Stimulated activated naive B cell treated with anti-CD40 and anti-IgM and Interleukin-4, amounts not matched to agents 10 μg/mL and 1 μg/mL and 100 μg/mL, for 72 hours (primary cell): ENCODE results near the gene AK8.

ENCODE experiments used
- ATAC-seq, 2 donors: fragments of 150-1000 bp; cut with Tn5 transposase; replicated peaks; 2 replicates each; pipeline ENCODE4 v1.10.0; 2021; ENCODE audit warnings: moderate library complexity in 1 of 2
- DNase-seq: peaks from one replicate; pipeline ENCODE4 v3.0.0; 2021
- H3K27ac Mint-ChIP-seq: one replicate; pipeline ENCODE4 v1.8.0; 2022; ENCODE audit warnings: mild to moderate bottlenecking, mixed read lengths
- H3K27me3 Mint-ChIP-seq, 2 donors: one replicate each; pipeline ENCODE4 v1.8.0; 2022; ENCODE audit warnings: mixed read lengths in 2 of 2
- H3K36me3 Mint-ChIP-seq, 2 donors: one replicate each; pipeline ENCODE4 v1.8.0; 2022; ENCODE audit warnings: mixed read lengths in 2 of 2, mild to moderate bottlenecking in 1 of 2
- H3K4me1 Mint-ChIP-seq, 2 donors: one replicate each; pipeline ENCODE4 v1.8.0; 2022; ENCODE audit warnings: mixed read lengths in 2 of 2, mild to moderate bottlenecking in 1 of 2
- H3K4me3 Mint-ChIP-seq, 2 donors: one replicate each; pipeline ENCODE4 v1.8.0; 2022; ENCODE audit warnings: mild to moderate bottlenecking in 2 of 2, mixed read lengths in 2 of 2, moderate library complexity in 1 of 2
- H3K9me3 Mint-ChIP-seq, 2 donors: one replicate each; pipeline ENCODE4 v1.8.0; 2022; ENCODE audit warnings: mixed read lengths in 2 of 2, mild to moderate bottlenecking in 1 of 2

Gene AK8

DNA sequence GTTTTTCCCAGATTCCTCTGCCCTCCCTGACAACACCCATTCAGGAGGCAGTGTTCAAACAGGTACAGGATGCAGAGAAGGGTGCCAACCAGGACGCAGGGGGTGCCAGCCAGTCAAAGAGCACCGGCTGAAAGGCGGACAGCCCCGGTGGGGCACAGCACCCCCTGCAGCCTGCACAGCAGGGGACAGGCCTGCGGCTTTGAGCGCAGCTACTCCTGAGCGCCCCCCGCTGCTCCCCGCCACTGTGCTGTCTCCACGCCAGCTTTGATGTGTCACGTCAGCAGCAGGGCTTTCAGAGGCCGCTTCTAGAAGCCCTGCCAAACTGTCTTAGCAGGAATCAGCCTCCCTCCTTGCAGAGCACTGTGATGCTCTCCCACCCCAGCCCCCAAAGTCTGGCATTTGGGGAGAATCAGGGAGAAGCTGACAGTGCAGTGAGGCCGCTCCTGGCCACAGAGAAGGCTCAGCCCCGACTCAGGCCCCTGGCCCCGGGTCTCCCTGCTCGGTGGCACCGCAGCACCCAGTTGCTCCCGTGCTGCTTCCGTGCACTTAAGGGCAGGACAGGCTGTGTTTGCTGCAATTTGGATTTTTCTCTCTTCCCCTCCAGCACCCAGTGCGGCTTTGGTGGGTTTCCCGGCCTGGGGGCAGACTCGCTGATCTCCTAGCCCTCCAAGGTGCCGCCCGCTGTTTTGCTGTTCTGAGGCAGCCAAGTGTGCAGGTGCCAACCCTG lies 20.3 kb downstream of the AK8 start:
- no peak overlapping the region for H3K4me3 Mint-ChIP-seq
- H3K27ac Mint-ChIP-seq, result peak overlapping the region; percentile 6
- ATAC-seq (no peak), DNase-seq (no peak)
- H3K4me1 Mint-ChIP-seq, result peaks cover 10 to 14% of the 10 kb centered on the region in 2 donors
- H3K27me3 Mint-ChIP-seq, result peaks cover 7% of the 10 kb centered on the region in 2 donors
- no peaks in the 10 kb centered on the region for H3K9me3 Mint-ChIP-seq
- no peaks in the 10 kb centered on the region for H3K36me3 Mint-ChIP-seq

- Mint-ChIP-seq H3K9me3 (no peaks in the 10 kb centered on the region), H3K27ac (no peak overlapping the region), H3K27me3 (peaks cover 7% of the 10 kb centered on the region in 2 donors), H3K4me1 (peaks cover 10 to 14% of the 10 kb centered on the region in 2 donors), H3K36me3 (no peaks in the 10 kb centered on the region), H3K4me3 (no peak overlapping the region)
- ATAC-seq, result no peak
- DNase-seq, result no peak
Observed at GRCh38 chr9:132857031-132857430, 21.1 kb downstream of the AK8 start.

DNA sequence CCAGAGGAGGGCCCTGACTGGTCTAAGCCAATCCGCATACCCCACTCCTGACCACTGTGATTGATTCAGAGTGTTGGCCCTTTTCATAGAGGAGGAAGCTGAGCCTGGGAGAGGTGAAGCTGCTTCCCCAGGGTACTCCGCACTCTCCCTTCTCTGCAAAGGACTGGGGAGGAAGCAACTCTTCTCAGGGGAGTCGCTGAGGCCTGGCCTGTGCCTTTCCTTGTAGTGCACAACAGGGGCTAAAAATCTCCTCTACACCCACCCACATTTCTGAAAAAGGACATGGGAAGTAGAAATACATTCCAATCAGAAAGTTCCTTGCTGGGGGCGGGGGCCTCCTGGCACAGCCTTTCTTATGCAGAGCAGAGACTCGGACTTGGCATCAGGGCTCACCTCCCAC lies 22.2 kb downstream of the AK8 start:
- no peaks in the 10 kb centered on the region for H3K9me3 Mint-ChIP-seq
- no peak overlapping the region for H3K4me3 Mint-ChIP-seq
- H3K4me1 Mint-ChIP-seq, result peaks cover 15 to 17% of the 10 kb centered on the region in 2 donors
- ATAC-seq (no peak), DNase-seq (no peak)
- no peaks in the 10 kb centered on the region for H3K36me3 Mint-ChIP-seq
- peaks cover 7% of the 10 kb centered on the region in 2 donors for H3K27me3 Mint-ChIP-seq
- H3K27ac Mint-ChIP-seq, result no peak overlapping the region

GRCh38 chr9:132854832-132855231 lies 23.3 kb downstream of the AK8 start:
- H3K27me3 Mint-ChIP-seq, result peaks cover 7% of the 10 kb centered on the region in 2 donors
- no peaks in the 10 kb centered on the region for H3K36me3 Mint-ChIP-seq
- H3K4me1 Mint-ChIP-seq, result peaks cover 18% of the 10 kb centered on the region in 2 donors
- H3K4me3 Mint-ChIP-seq, result peak overlapping the region in 1 of 2 donors; percentile 8
- peak overlapping the region; percentile 37 for H3K27ac Mint-ChIP-seq
- no peaks in the 10 kb centered on the region for H3K9me3 Mint-ChIP-seq
- DNase-seq (no peak), ATAC-seq (no peak)

GRCh38 chr9:132853482-132853881 lies 24.6 kb downstream of the AK8 start:
- ATAC-seq, result no peak
- peaks cover 4% of the 10 kb centered on the region in 2 donors for H3K27me3 Mint-ChIP-seq
- no peak overlapping the region for H3K4me3 Mint-ChIP-seq

DNA sequence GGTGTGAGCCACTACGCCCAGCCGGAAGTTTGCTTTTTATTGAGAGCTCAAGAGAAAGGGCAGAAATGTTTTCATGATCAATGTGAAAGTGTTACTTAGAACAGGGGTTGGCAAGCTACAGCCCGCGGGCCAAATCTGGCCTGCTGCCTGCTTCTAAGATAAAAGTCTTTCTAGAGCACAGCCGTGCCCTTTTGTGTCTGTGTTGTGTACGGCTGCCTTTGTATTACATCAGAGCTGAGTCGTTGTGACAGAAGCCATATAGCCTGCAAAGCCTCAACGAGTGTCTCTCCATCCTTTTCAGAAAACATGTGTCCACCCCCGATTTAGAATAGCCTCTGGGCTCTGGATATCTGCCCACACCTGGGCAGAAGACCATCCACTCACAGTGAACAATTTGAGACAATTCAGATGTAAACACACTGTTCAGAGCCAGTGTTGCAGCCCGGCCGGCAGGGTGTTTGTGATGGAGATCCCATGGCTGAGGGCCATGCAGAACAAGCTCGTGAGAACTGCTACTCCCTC lies 28.8 kb downstream of the AK8 start:
- no peaks in the 10 kb centered on the region for H3K9me3 Mint-ChIP-seq
- H3K4me3 Mint-ChIP-seq, result no peak overlapping the region
- H3K27ac Mint-ChIP-seq, result no peak overlapping the region
- DNase-seq (no peak), ATAC-seq (no peak)
- no peaks in the 10 kb centered on the region for H3K36me3 Mint-ChIP-seq
- H3K27me3 Mint-ChIP-seq, result no peaks in the 10 kb centered on the region
- peaks cover 9 to 22% of the 10 kb centered on the region in 2 donors for H3K4me1 Mint-ChIP-seq

More at GRCh38 chr9:132853482-132853881, 24.6 kb downstream of the AK8 start:
- no peaks in the 10 kb centered on the region for H3K9me3 Mint-ChIP-seq
- no peak for DNase-seq
- H3K27ac Mint-ChIP-seq, result no peak overlapping the region
- no peaks in the 10 kb centered on the region for H3K36me3 Mint-ChIP-seq
- H3K4me1 Mint-ChIP-seq, result peaks cover 20 to 27% of the 10 kb centered on the region in 2 donors

DNA sequence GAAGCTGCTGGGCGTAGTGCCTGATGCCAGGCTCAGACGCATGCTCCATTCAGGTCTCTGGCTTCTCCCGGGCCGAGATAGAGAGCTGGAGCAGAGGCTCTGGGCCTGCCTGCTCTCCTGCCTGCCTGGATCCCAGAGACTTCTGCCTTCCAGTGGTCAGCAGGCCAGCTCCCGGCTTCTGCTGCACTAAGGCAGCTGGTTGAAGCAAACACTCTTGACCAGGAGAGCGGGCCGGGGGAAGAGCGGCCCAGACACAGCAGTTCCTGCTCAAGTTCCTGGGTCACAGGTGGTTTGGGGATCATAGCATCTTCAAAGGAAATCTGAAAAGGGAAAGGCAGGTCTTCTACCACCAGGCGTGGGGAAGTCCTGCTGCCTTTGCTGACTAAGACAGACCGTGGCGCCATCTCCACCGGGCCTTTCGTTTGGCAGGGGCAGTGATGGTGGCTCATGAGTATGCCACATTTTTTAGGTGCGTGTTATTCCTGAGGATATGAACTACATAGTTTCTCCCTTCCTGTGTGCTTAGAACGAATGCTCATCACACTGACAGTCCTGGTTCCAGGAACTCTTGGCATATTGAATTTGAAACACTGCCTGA lies 31.1 kb downstream of the AK8 start:
- Mint-ChIP-seq H3K27ac (no peak overlapping the region), H3K4me1 (peaks cover 7 to 22% of the 10 kb centered on the region in 2 donors), H3K4me3 (no peak overlapping the region), H3K9me3 (no peaks in the 10 kb centered on the region), H3K27me3 (no peaks in the 10 kb centered on the region), H3K36me3 (no peaks in the 10 kb centered on the region)
- no peak for ATAC-seq
- no peak for DNase-seq

DNA sequence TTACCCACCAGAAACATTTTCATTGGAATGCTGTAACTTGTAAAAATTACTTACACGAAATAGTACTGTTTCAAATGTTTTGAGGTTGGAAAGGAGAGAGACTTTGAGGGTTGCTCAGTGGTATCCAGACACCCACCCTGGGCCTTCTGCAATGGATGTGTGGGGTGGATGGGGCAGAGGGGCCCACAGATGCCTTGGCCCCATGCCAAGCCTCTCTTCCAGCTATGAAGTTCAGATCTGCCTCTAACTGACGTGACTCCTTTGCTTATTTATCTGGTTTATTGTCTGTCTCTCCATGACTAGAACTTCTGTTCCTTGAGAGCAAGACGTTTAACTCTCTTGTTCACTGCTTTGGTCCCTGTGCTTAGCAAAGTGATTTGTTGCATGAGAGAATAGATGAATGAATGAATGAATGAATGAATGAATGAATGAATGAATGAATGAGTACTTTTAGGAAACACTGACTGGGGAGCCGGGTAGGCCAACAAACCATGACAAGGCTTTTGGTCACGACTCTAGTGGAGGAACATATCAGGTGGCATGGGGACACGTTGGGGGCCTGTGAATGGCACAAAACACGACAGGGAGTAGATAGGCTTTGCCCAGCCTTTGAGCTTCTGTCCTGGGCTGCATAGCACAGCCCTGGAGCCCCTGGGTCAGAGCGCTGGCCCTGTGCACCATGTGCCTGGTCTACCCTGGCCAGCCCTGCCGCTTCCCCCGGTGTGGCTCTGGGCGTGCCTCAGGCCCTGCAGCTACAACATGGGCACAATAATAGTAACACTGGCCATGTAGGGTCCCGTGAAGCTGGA lies 31.8 kb downstream of the AK8 start:
- H3K27me3 Mint-ChIP-seq, result no peaks in the 10 kb centered on the region
- H3K4me3 Mint-ChIP-seq, result no peak overlapping the region
- no peaks in the 10 kb centered on the region for H3K36me3 Mint-ChIP-seq
- ATAC-seq (no peak), DNase-seq (no peak)
- peaks cover 7 to 21% of the 10 kb centered on the region in 2 donors for H3K4me1 Mint-ChIP-seq
- no peaks in the 10 kb centered on the region for H3K9me3 Mint-ChIP-seq
- no peak overlapping the region for H3K27ac Mint-ChIP-seq

- Mint-ChIP-seq H3K4me3 (no peak overlapping the region), H3K27me3 (peaks cover 0 to 4% of the 10 kb centered on the region in 2 donors), H3K27ac (no peak overlapping the region)
Observed at GRCh38 chr9:132842124-132843044, 35.7 kb downstream of the AK8 start.

GRCh38 chr9:132840980-132841379 lies 37.1 kb downstream of the AK8 start:
- no peak for DNase-seq
- H3K36me3 Mint-ChIP-seq, result no peaks in the 10 kb centered on the region
- no peak overlapping the region for H3K4me3 Mint-ChIP-seq

More at GRCh38 chr9:132842124-132843044, 35.7 kb downstream of the AK8 start:
- Mint-ChIP-seq H3K9me3 (no peaks in the 10 kb centered on the region), H3K4me1 (no peaks in the 10 kb centered on the region), H3K36me3 (no peaks in the 10 kb centered on the region)
- ATAC-seq (no peak), DNase-seq (no peak)

GRCh38 chr9:132838291-132838690 lies 39.8 kb downstream of the AK8 start:
- H3K36me3 Mint-ChIP-seq, result no peaks in the 10 kb centered on the region
- no peak overlapping the region for H3K4me3 Mint-ChIP-seq
- H3K9me3 Mint-ChIP-seq, result no peaks in the 10 kb centered on the region
- H3K4me1 Mint-ChIP-seq, result no peaks in the 10 kb centered on the region
- no peak overlapping the region for H3K27ac Mint-ChIP-seq
- DNase-seq (no peak), ATAC-seq (no peak)
- peaks cover 0 to 5% of the 10 kb centered on the region in 2 donors for H3K27me3 Mint-ChIP-seq

More at GRCh38 chr9:132840980-132841379, 37.1 kb downstream of the AK8 start:
- no peaks in the 10 kb centered on the region for H3K4me1 Mint-ChIP-seq
- ATAC-seq, result no peak
- no peaks in the 10 kb centered on the region for H3K9me3 Mint-ChIP-seq
- peaks cover 0 to 5% of the 10 kb centered on the region in 2 donors for H3K27me3 Mint-ChIP-seq
- no peak overlapping the region for H3K27ac Mint-ChIP-seq

DNA sequence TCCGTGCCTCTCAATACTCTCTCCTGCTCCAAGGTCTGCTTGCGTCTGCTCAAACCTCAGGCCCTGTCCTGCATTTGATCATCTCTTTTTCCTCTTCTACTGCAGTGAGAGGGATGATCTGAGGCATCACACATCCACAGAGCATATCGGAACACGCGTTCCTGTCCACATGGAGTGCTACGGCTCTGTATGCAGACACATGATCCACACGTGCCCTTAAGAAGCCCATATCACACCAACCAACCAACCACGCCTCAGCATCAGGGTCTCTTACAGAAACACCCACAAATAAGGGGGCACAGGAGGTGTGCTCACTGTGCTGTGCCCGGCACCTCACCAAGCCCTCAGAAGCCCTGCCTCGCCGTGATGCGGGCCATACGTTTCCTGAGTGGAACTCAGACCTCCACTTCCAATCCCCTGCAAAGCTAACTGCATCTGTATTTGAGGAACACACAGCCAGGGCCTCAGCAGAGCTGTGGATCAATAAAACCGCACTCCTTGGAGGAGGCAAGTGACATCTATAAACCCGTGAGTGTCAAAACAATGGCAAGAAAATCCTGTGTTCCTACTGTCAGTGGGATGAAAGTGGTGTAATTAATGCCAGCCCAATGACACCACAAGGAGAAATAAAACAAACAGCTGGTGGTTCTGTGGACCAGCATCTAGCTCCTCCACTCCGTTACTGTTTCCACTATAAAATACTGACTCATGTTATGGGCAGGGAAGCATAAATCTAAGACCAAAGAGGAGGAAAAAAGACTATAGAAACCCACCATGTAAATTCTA lies 40.4 kb downstream of the AK8 start:
- peaks cover 0 to 5% of the 10 kb centered on the region in 2 donors for H3K27me3 Mint-ChIP-seq
- no peak overlapping the region for H3K27ac Mint-ChIP-seq
- ATAC-seq (no peak), DNase-seq (no peak)
- H3K36me3 Mint-ChIP-seq, result no peaks in the 10 kb centered on the region
- H3K9me3 Mint-ChIP-seq, result no peaks in the 10 kb centered on the region
- H3K4me1 Mint-ChIP-seq, result no peaks in the 10 kb centered on the region
- no peak overlapping the region for H3K4me3 Mint-ChIP-seq

- DNase-seq (no peak), ATAC-seq (no peak)
- Mint-ChIP-seq H3K4me1 (no peaks in the 10 kb centered on the region), H3K27ac (no peak overlapping the region), H3K36me3 (no peaks in the 10 kb centered on the region), H3K4me3 (no peak overlapping the region), H3K27me3 (peaks cover 0 to 5% of the 10 kb centered on the region in 2 donors), H3K9me3 (no peaks in the 10 kb centered on the region)
Observed at GRCh38 chr9:132834343-132834742, 43.7 kb downstream of the AK8 start.
